ENCODE data around the gene EPHB1. TPM values are rescaled to one million over a fixed set of nuclear protein-coding genes. Genes with fewer than 3 reads are reported as not detected.

The EPHB1 gene
- polyA plus RNA-seq, 3 donors: 0.06 to 0.55 TPM; not detected in 1

- Histone ChIP-seq H3K9ac (ENCODE audit: insufficient read depth, low read length, poor library complexity, severe bottlenecking) (no peak overlapping the region), H3K4me1 (ENCODE audit: control insufficient read depth in 1 of 2, insufficient read depth in 2 of 2, low read length in 2 of 2) (no peaks in the 10 kb centered on the region), H3K27ac (ENCODE audit: low read depth in 1 of 2, low read length in 2 of 2) (no peak overlapping the region), H3K27me3 (ENCODE audit: control insufficient read depth in 2 of 2, insufficient read depth in 2 of 2, low read length in 2 of 2) (no peaks in the 10 kb centered on the region), H4K20me1 (ENCODE audit: insufficient read depth, low read length) (no peaks in the 10 kb centered on the region), H3K9me3 (replicated peaks in 1 of 2; ENCODE audit: control insufficient read depth in 1 of 2, insufficient read depth in 1 of 2, low read length in 2 of 2) (peaks cover 0 to 7% of the 10 kb centered on the region in 2 donors), H3K4me3 (replicated peaks in 1 of 3; ENCODE audit: low read depth in 2 of 3, low read length in 3 of 3) (no peak overlapping the region), H3K79me2 (ENCODE audit: insufficient read depth, low read length) (no peaks in the 10 kb centered on the region), H2AFZ (ENCODE audit: insufficient read depth, low read depth, low read length, poor library complexity, severe bottlenecking) (no peak overlapping the region), H3K4me2 (replicated peaks; ENCODE audit: extremely low read depth, low read length, poor library complexity, severe bottlenecking) (no peak overlapping the region), H3K36me3 (replicated peaks in 1 of 2; ENCODE audit: control insufficient read depth in 1 of 2, insufficient read depth in 2 of 2, low read length in 2 of 2) (no peaks in the 10 kb centered on the region)
- 92% methylated on average over 2 of the region's 3 CpGs for WGBS (ENCODE audit: insufficient coverage)
- Mint-ChIP-seq H3K36me3 (no peaks in the 10 kb centered on the region), H3K27ac (no peak overlapping the region), H3K4me1 (no peaks in the 10 kb centered on the region), H3K4me3 (no peak overlapping the region), H3K27me3 (ENCODE audit: low read depth in 3 of 3) (peaks cover under 1 to 5% (median 1%) of the 10 kb centered on the region in 3 donors), H3K9me3 (peaks cover 2 to 9% (median 7%) of the 10 kb centered on the region in 7 donors)
- TF ChIP-seq CTCF (IDR thresholded peaks at IDR 0.05): no peak
- intact Hi-C loops (cut with micrococcal nuclease): no loop called here
- DNase-seq: no peak
Measured at GRCh38 chr3:135079095-135079494, 284.0 kb downstream of the EPHB1 start.

GRCh38 chr3:135081451-135081850, 286.4 kb downstream of the EPHB1 start:
- no peaks in the 10 kb centered on the region for H3K27me3 ChIP-seq (ENCODE audit: control insufficient read depth in 2 of 2, insufficient read depth in 2 of 2, low read length in 2 of 2)
- no peak overlapping the region for H3K27ac ChIP-seq (ENCODE audit: low read depth in 1 of 2, low read length in 2 of 2)
- TF ChIP-seq CTCF (IDR thresholded peaks at IDR 0.05): no peak
- 100% methylated on average over 2 of the region's 2 CpGs for WGBS (ENCODE audit: insufficient coverage)
- H3K9me3 ChIP-seq (replicated peaks in 1 of 2; ENCODE audit: control insufficient read depth in 1 of 2, insufficient read depth in 1 of 2, low read length in 2 of 2): no peaks in the 10 kb centered on the region
- Mint-ChIP-seq H3K27ac (no peak overlapping the region), H3K9me3 (peaks cover 2 to 6% (median 3%) of the 10 kb centered on the region in 7 donors), H3K4me1 (no peaks in the 10 kb centered on the region), H3K4me3 (no peak overlapping the region), H3K27me3 (ENCODE audit: low read depth in 3 of 3) (peaks cover 1 to 5% (median 2%) of the 10 kb centered on the region in 3 donors), H3K36me3 (no peaks in the 10 kb centered on the region)
- no peak for DNase-seq
- H3K4me3 ChIP-seq (replicated peaks in 1 of 3; ENCODE audit: low read depth in 2 of 3, low read length in 3 of 3): no peak overlapping the region
- no peaks in the 10 kb centered on the region for H3K79me2 ChIP-seq (ENCODE audit: insufficient read depth, low read length)
- no peak overlapping the region for H3K9ac ChIP-seq (ENCODE audit: insufficient read depth, low read length, poor library complexity, severe bottlenecking)
- H3K4me2 ChIP-seq (replicated peaks; ENCODE audit: extremely low read depth, low read length, poor library complexity, severe bottlenecking): no peak overlapping the region
- H2AFZ ChIP-seq (ENCODE audit: insufficient read depth, low read depth, low read length, poor library complexity, severe bottlenecking): no peak overlapping the region
- intact Hi-C loops (cut with micrococcal nuclease): no loop called here
- H4K20me1 ChIP-seq (ENCODE audit: insufficient read depth, low read length): no peaks in the 10 kb centered on the region
- H3K36me3 ChIP-seq (replicated peaks in 1 of 2; ENCODE audit: control insufficient read depth in 1 of 2, insufficient read depth in 2 of 2, low read length in 2 of 2): no peaks in the 10 kb centered on the region
- H3K4me1 ChIP-seq (ENCODE audit: control insufficient read depth in 1 of 2, insufficient read depth in 2 of 2, low read length in 2 of 2): no peaks in the 10 kb centered on the region
